NCI-H1105 (cell line): ENCODE measurements around the gene SIPA1L2.

Experiments
- DNase-seq: peaks from one replicate; lab custom pipeline; 2025; lab: John Stamatoyannopoulos, UW

SIPA1L2 gene

GRCh38 chr1:232648316-232648715, 18.4 kb upstream of the SIPA1L2 start:
- no peak for DNase-seq

GRCh38 chr1:232644209-232644608, 14.3 kb upstream of the SIPA1L2 start:
- no peak for DNase-seq

GRCh38 chr1:232643251-232643650, 13.3 kb upstream of the SIPA1L2 start:
- DNase-seq, result no peak

- no peak for DNase-seq
These were observed 11.6 kb upstream of the SIPA1L2 start for GRCh38 chr1:232641507-232641906.

GRCh38 chr1:232636799-232637198, 6.9 kb upstream of the SIPA1L2 start:
- DNase-seq, result no peak

GRCh38 chr1:232635778-232636356, 5.9 kb upstream of the SIPA1L2 start:
- no peak for DNase-seq

- no peak for DNase-seq
These were observed 5.3 kb upstream of the SIPA1L2 start for GRCh38 chr1:232635279-232635678.

- no peak for DNase-seq
These were observed 4.2 kb upstream of the SIPA1L2 start for GRCh38 chr1:232634096-232634495.

GRCh38 chr1:232630894-232631195, 912 bp upstream of the SIPA1L2 start:
- DNase-seq, result no peak

GRCh38 chr1:232629250-232630046, 485 bp downstream of the SIPA1L2 start:
- no peak for DNase-seq

GRCh38 chr1:232628335-232629249, 1.3 kb downstream of the SIPA1L2 start:
- DNase-seq, result no peak

- DNase-seq, result peak; percentile 30
These were observed 2.1 kb downstream of the SIPA1L2 start for GRCh38 chr1:232627645-232628334.

GRCh38 chr1:232627171-232627570, 2.8 kb downstream of the SIPA1L2 start:
- DNase-seq, result no peak

GRCh38 chr1:232626452-232626851, 3.5 kb downstream of the SIPA1L2 start:
- no peak for DNase-seq

GRCh38 chr1:232625319-232625868, 4.5 kb downstream of the SIPA1L2 start:
- DNase-seq, result no peak

GRCh38 chr1:232624546-232625281, 5.2 kb downstream of the SIPA1L2 start:
- DNase-seq, result no peak

GRCh38 chr1:232622981-232623380, 7.0 kb downstream of the SIPA1L2 start:
- no peak for DNase-seq

GRCh38 chr1:232622378-232622777, 7.6 kb downstream of the SIPA1L2 start:
- DNase-seq, result no peak

GRCh38 chr1:232621050-232621449, 8.9 kb downstream of the SIPA1L2 start:
- no peak for DNase-seq

GRCh38 chr1:232620356-232620969, 9.5 kb downstream of the SIPA1L2 start:
- peak; percentile 87 for DNase-seq

GRCh38 chr1:232617237-232617636, 12.7 kb downstream of the SIPA1L2 start:
- no peak for DNase-seq
